ENCODE results near the gene B3GAT3. TPM values are rescaled to one million over a fixed set of nuclear protein-coding genes. Genes with fewer than 3 reads are reported as not detected.

The B3GAT3 gene
- total and polyA plus RNA-seq, 9 donors: 1.3 to 56.6 (median 33.6) TPM

DNA sequence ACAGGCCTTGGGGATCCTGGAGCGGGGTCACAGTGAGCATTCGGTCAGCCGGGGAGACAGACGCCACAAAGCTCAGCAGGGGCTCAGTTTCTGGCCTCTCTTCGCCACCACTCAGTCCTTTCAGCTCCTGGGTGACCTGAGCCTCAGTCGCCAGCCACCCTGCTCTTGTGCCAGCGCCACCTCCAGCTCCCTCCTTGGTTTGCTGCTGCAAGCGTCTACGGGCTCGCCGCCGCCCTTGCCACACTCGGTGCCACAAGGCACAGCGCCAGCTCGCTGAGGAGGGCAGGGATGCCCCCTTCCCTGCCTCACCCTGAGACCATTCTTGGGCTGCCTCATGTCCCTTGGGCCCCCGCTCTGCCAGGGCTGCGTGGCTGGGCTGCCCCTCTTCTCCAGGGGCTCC is 46.6 kb downstream of the B3GAT3 start:
- WGBS, 3 donors: 21 to 24% (median 24%) methylated on average over 17 of the region's 17 CpGs
- Histone ChIP-seq H3K9me3 (no peaks in the 10 kb centered on the region), H3K36me3 (no peaks in the 10 kb centered on the region), H3K27ac (peak overlapping the region; percentile 78 to 85), H3K4me1 (ENCODE audit: insufficient read depth) (peaks cover 7% of the 10 kb centered on the region), H3K27me3 (no peaks in the 10 kb centered on the region), H3K4me3 (peak overlapping the region; percentile 64)
- intact Hi-C loops (cut with DNase I): no loop called here
- peak in 3 of 5 donors; percentile 60 to 62 (median 61) for DNase-seq
- TF ChIP-seq, protein P1, sequence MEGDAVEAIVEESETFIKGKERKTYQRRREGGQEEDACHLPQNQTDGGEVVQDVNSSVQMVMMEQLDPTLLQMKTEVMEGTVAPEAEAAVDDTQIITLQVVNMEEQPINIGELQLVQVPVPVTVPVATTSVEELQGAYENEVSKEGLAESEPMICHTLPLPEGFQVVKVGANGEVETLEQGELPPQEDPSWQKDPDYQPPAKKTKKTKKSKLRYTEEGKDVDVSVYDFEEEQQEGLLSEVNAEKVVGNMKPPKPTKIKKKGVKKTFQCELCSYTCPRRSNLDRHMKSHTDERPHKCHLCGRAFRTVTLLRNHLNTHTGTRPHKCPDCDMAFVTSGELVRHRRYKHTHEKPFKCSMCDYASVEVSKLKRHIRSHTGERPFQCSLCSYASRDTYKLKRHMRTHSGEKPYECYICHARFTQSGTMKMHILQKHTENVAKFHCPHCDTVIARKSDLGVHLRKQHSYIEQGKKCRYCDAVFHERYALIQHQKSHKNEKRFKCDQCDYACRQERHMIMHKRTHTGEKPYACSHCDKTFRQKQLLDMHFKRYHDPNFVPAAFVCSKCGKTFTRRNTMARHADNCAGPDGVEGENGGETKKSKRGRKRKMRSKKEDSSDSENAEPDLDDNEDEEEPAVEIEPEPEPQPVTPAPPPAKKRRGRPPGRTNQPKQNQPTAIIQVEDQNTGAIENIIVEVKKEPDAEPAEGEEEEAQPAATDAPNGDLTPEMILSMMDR (IDR thresholded peaks at IDR 0.05): no peak
- TF ChIP-seq POLR2A (IDR thresholded peaks at IDR 0.05) (no peak), EP300 (IDR thresholded peaks at IDR 0.05) (no peak)

DNA sequence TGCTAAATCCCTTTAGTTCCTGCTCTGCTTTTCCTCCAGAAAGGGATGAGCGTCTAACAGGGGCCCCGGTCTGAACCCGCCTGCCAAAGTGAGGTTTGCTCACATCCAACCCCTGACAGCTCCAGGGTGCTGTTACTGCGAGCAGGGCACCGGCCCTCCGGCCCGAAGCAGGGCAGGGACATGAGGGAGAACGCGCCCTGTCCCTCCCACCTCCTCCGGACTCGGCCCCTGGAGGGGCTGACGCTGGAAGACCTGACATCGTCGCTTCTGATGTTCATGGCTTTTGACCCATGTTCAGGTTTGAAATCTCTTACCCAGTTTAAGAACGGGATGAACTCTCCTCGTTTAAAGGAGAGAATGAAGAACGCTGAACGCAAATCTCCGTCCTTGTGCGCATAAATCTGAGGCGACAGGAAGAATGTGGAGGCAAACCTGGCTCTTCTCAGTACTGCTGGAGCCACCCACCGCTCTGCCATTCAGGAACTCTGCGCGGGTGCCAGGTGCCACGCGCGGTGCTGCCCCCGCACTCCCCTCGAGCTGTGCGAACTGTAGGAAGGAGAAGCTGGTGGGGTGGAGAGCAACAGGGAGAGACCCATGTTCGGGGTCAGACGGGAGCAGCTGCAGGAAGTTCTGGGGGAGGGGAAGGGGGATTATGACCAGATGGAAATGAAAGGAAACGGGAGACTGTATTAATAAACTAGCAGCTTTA is 47.3 kb downstream of the B3GAT3 start:
- Histone ChIP-seq H3K36me3 (no peaks in the 10 kb centered on the region), H3K4me3 (peak overlapping the region; percentile 64), H3K27me3 (no peaks in the 10 kb centered on the region), H3K27ac (peak overlapping the region; percentile 78 to 85), H3K9me3 (no peaks in the 10 kb centered on the region), H3K4me1 (ENCODE audit: insufficient read depth) (peaks cover 7% of the 10 kb centered on the region)
- peak; percentile 50 to 71 (median 51) for DNase-seq
- intact Hi-C loops (cut with DNase I): no loop called here
- WGBS, 3 donors: 0 to 1% (median 1%) methylated on average over 33 of the region's 33 CpGs
- TF ChIP-seq EP300 (IDR thresholded peaks at IDR 0.05) (no peak), POLR2A (IDR thresholded peaks at IDR 0.05) (no peak)
- TF ChIP-seq, protein P1 (IDR thresholded peaks at IDR 0.05): no peak

DNA sequence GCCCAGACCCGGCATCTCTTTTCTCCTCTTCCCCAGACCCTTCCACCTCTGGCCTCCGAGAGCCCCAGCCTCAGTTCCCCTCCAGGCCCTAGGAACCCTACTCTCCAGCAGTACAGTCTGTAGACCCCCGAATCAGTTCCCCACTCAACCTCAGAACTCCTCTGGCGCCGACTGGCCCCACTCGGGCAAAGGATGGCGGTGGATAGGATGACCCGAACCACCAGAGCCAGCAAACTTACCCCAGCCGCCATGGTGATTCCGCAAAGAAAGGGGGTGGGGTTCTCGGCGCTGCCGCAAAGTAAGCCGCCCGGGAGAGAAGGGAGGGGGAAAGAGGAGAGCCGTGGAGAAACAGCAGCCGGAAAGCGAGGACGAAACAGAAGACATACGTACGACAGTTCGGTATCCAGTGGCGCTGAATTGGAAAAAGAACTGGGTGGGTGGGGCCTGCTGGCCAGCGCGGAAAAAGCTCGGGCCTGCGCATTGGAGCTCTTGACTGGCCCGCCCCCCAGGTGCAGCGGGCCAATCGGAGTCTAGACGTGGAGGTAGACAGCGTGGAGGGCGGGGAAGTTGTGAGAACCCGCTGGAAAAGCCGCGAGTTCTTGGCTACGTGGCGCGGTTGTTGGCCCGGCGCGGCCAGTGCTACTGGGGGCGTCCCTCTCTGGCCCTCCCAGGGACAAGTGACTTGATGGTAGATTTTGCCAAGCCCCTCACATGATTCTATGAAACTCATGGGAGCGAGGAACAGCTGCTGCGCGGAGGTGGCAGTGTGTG is 48.0 kb downstream of the B3GAT3 start, which contains the start of gene EEF1G:
Gene EEF1G (minus strand): TSS at position 300 of the 771 bp plus-strand sequence. CDS start 49 bp downstream, at position 251.
- Histone ChIP-seq H3K27me3 (no peaks in the 10 kb centered on the region), H3K9me3 (no peaks in the 10 kb centered on the region), H3K4me1 (ENCODE audit: insufficient read depth) (peaks cover 7% of the 10 kb centered on the region), H3K36me3 (no peaks in the 10 kb centered on the region), H3K4me3 (peak within 1 kb of the TSS; percentile 85), H3K27ac (peak within 1 kb of the TSS; percentile 78 to 85)
- 1% methylated on average over 46 of the region's 46 CpGs for WGBS, 3 donors
- peak; percentile 97 to 99 (median 98) for DNase-seq
- TF ChIP-seq, protein P1 (IDR thresholded peaks at IDR 0.05): no peak
- TF ChIP-seq POLR2A (IDR thresholded peaks at IDR 0.05): peak; percentile 66
- intact Hi-C loops (cut with DNase I): no loop called here

DNA sequence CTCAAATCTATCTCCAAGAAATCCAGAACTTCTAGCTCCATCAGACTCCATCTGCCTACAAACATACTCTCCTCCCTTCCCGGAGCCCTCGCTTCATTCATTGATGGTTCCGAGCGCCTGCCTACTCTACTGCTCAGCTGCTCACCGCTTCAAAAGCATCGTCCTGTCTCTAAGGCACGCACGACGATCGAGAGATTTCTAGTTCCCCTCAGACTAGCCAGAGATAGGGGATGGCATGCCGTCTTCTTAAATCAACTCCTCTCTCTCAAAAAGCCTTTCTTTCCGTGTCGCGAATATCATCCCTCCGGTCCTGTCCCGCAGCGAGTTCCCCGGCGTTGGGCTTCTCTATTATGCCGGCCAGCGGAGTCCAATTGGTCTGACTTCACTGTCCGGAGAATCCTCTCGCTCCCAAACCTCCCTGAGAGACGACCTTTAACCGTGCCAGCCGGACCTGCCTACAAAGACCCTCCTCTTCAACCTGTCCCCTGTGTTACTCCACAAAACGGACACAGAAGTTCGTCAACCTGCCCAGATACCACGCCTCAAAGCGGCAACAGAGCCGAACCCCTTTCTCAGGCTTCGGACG is 48.7 kb downstream of the B3GAT3 start:
- TF ChIP-seq EP300 (IDR thresholded peaks at IDR 0.05): no peak
- TF ChIP-seq, protein P1 (IDR thresholded peaks at IDR 0.05): no peak
- no peak for TF ChIP-seq POLR2A (IDR thresholded peaks at IDR 0.05)
- H3K27ac ChIP-seq: peak overlapping the region; percentile 38 to 45
- peaks cover 7% of the 10 kb centered on the region for H3K4me1 ChIP-seq (ENCODE audit: insufficient read depth)
- peak overlapping the region; percentile 85 for H3K4me3 ChIP-seq
- H3K27me3 ChIP-seq: no peaks in the 10 kb centered on the region
- intact Hi-C loops (cut with DNase I): no loop called here
- DNase-seq: no peak
- H3K36me3 ChIP-seq: no peaks in the 10 kb centered on the region
- H3K9me3 ChIP-seq: no peaks in the 10 kb centered on the region
- 0 to 1% (median 0%) methylated on average over 33 of the region's 33 CpGs for WGBS, 3 donors
